Stimulated activated CD8-positive, alpha-beta memory T cell treated with anti-CD3 and anti-CD28 coated beads, Interleukin-7, amount 100 ng/mL, for 1 hour (primary cell): Measurements from ENCODE around the gene WDHD1.
"Not testable (repeated sequence)": the region's sequence is repeated elsewhere in the genome, so short reads cannot be mapped to it uniquely, and the experiment has no call there.

ENCODE experiments used
- DNase-seq, 2 donors: peaks; one replicate each; pipeline ENCODE4 v3.0.0-alpha.2; 2020; ENCODE audit warnings: low read depth in 2 of 2

WDHD1 gene

GRCh38 chr14:55048900-55049436 is 22.1 kb upstream of the WDHD1 start:
- DNase-seq, result no peak

GRCh38 chr14:55047301-55048053 is 20.6 kb upstream of the WDHD1 start:
- no peak for DNase-seq

- DNase-seq, result no peak
Observed at GRCh38 chr14:55045087-55045486, 18.2 kb upstream of the WDHD1 start.

GRCh38 chr14:55043528-55043927 is 16.6 kb upstream of the WDHD1 start:
- no peak for DNase-seq

GRCh38 chr14:55038708-55039107 is 11.8 kb upstream of the WDHD1 start:
- DNase-seq, result no peak

- DNase-seq, result not testable (repeated sequence)
Observed at GRCh38 chr14:55037995-55038394, 11.1 kb upstream of the WDHD1 start.

- no peak for DNase-seq
Observed at GRCh38 chr14:55031190-55031589, 4.3 kb upstream of the WDHD1 start.

GRCh38 chr14:55028476-55028875 is 1.6 kb upstream of the WDHD1 start:
- no peak for DNase-seq

- DNase-seq, result no peak
Observed at GRCh38 chr14:55028066-55028465, 1.2 kb upstream of the WDHD1 start.

- DNase-seq, result no peak
Observed at GRCh38 chr14:55026441-55026792, 482 bp downstream of the WDHD1 start.

GRCh38 chr14:55025948-55026347 is 951 bp downstream of the WDHD1 start:
- DNase-seq, result no peak

GRCh38 chr14:55024365-55024764 is 2.5 kb downstream of the WDHD1 start:
- DNase-seq, result not testable (repeated sequence)

- DNase-seq, result no peak
Observed at GRCh38 chr14:55019968-55020554, 6.8 kb downstream of the WDHD1 start.

- no peak for DNase-seq
Observed at GRCh38 chr14:55015006-55015405, 11.9 kb downstream of the WDHD1 start.

GRCh38 chr14:55005071-55005470 is 21.8 kb downstream of the WDHD1 start:
- no peak for DNase-seq

- DNase-seq, result no peak
Observed at GRCh38 chr14:55000381-55000780, 26.5 kb downstream of the WDHD1 start.

GRCh38 chr14:54985156-54985555 is 41.7 kb downstream of the WDHD1 start:
- DNase-seq, result no peak

- no peak for DNase-seq
Observed at GRCh38 chr14:54981698-54982097, 45.2 kb downstream of the WDHD1 start.

GRCh38 chr14:54979039-54979438 is 47.9 kb downstream of the WDHD1 start:
- no peak for DNase-seq

GRCh38 chr14:54976316-54976715 is 50.6 kb downstream of the WDHD1 start:
- DNase-seq, result no peak

- no peak for DNase-seq
Observed at GRCh38 chr14:54975856-54976255, 51.0 kb downstream of the WDHD1 start.

- no peak for DNase-seq
Observed at GRCh38 chr14:54974788-54975414, 52.0 kb downstream of the WDHD1 start.

GRCh38 chr14:54967496-54967895 is 59.4 kb downstream of the WDHD1 start:
- DNase-seq, result no peak
